ENCODE measurements around the gene FAP.

DNA sequence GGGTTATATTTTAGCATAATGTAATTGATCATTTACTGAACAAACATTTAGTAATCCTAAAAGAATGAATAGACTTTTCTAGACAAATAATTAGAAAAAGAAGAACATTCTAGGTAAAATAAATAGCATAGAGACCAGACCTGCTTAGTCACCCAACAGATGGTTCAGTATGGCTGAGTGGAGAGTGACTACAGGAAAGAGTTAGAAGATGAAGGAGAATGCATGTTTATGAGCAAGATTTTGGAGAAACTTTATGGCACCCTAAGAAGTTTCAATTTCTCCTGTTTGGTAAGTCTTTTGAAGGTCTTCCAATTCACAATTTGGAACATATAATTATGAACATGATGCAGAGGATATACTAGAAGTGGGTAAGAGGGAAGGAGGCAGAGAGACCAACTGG, 32.9 kb downstream of the FAP start:
- TF ChIP-seq, protein P1, sequence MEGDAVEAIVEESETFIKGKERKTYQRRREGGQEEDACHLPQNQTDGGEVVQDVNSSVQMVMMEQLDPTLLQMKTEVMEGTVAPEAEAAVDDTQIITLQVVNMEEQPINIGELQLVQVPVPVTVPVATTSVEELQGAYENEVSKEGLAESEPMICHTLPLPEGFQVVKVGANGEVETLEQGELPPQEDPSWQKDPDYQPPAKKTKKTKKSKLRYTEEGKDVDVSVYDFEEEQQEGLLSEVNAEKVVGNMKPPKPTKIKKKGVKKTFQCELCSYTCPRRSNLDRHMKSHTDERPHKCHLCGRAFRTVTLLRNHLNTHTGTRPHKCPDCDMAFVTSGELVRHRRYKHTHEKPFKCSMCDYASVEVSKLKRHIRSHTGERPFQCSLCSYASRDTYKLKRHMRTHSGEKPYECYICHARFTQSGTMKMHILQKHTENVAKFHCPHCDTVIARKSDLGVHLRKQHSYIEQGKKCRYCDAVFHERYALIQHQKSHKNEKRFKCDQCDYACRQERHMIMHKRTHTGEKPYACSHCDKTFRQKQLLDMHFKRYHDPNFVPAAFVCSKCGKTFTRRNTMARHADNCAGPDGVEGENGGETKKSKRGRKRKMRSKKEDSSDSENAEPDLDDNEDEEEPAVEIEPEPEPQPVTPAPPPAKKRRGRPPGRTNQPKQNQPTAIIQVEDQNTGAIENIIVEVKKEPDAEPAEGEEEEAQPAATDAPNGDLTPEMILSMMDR (IDR thresholded peaks at IDR 0.05; ENCODE audit: extremely low read depth in 1 of 2, insufficient read depth in 1 of 2, low read depth in 1 of 2, low read length in 2 of 2), result no peak
- TF ChIP-seq, protein P2, sequence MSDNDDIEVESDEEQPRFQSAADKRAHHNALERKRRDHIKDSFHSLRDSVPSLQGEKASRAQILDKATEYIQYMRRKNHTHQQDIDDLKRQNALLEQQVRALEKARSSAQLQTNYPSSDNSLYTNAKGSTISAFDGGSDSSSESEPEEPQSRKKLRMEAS (IDR thresholded peaks at IDR 0.05; ENCODE audit: insufficient read depth, insufficient read length), result no peak
- TF ChIP-seq EZH2 (IDR thresholded peaks at IDR 0.05; ENCODE audit: borderline replicate concordance, low read depth, low read length, severe bottlenecking) (no peak), POLR2AphosphoS5 (IDR thresholded peaks at IDR 0.05; ENCODE audit: insufficient read depth, low read depth, low read length) (no peak)
